BJ (cell line): Measurements from ENCODE around the gene SMCO4. TPM values are rescaled to one million over a fixed set of nuclear protein-coding genes. Genes with fewer than 3 reads are reported as not detected.
"Not testable (repeated sequence)": the region's sequence is repeated elsewhere in the genome, so short reads cannot be mapped to it uniquely, and the experiment has no call there.

Source experiments
- CTCF ChIA-PET: fragments of 350-600 bp; formaldehyde crosslinking; extraction: SDS; loops from one replicate; lab custom pipeline; 2021; ENCODE audit warnings: antibody characterized with exemption, inconsistent platforms; lab: Yijun Ruan, JAX
- POLR2A ChIA-PET: fragments of 300-600 bp; sonication (Branson Sonifier 250); formaldehyde crosslinking; extraction: SDS; loops from one replicate; lab custom pipeline; 2021; ENCODE audit warnings: antibody characterized with exemption; lab: Charles Lee
- DNase-seq: peaks from one replicate; pipeline ENCODE4 v3.0.0-alpha.2; 2011; ENCODE audit warnings: low read depth
- H3K27me3 ChIP-seq: 2 replicates; pipeline ENCODE4 v1.6.0; 2011; ENCODE audit warnings: low read length; ENCODE audit not compliant: control insufficient read depth, insufficient read depth
- H3K36me3 ChIP-seq: 2 replicates; pipeline ENCODE4 v1.5.1; 2011; ENCODE audit warnings: low read length; ENCODE audit not compliant: control insufficient read depth, insufficient read depth
- H3K4me3 ChIP-seq: 2 replicates; pipeline ENCODE4 v1.5.1; 2011; ENCODE audit warnings: low read depth, mild to moderate bottlenecking, control low read depth, low read length
- polyA plus RNA-seq: library from polyadenylated mRNA; depleted of rRNA; stranded (reverse); fragments of >200 nt; gene quantifications from 2 replicates; pipeline ENCODE4 v1.2.3, GENCODE V29; 2011
- TF ChIP-seq, protein P1 (sequence below): IDR thresholded peaks from 2 replicates; pipeline ENCODE4 v1.5.1; 2011; ENCODE audit warnings: low read depth, mild to moderate bottlenecking, control low read depth, inconsistent platforms, low read length, moderate library complexity; ENCODE audit not compliant: insufficient read depth

Gene SMCO4
- polyA plus RNA-seq, 1 experiment, result 12.8 TPM

DNA sequence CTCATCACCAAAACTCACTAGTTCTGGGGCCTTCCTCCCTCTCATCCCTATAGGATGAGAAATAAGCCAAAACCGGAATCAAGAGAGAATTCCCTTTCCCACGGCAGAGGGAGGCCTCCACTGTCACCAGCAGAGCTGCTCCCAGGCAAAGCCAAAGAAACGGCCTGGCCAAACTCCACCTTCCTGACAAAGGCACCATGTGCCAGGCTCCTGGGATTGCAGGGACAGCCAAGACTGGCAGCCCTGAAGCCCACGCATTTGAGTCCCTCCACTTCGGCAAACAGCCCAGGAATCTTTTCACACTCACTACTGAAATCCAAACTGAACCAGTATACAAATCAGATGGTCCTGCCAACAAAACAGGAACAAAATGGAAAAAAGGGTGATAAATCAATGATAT lies 6.1 kb downstream of the SMCO4 start:
- TF ChIP-seq, protein P1, sequence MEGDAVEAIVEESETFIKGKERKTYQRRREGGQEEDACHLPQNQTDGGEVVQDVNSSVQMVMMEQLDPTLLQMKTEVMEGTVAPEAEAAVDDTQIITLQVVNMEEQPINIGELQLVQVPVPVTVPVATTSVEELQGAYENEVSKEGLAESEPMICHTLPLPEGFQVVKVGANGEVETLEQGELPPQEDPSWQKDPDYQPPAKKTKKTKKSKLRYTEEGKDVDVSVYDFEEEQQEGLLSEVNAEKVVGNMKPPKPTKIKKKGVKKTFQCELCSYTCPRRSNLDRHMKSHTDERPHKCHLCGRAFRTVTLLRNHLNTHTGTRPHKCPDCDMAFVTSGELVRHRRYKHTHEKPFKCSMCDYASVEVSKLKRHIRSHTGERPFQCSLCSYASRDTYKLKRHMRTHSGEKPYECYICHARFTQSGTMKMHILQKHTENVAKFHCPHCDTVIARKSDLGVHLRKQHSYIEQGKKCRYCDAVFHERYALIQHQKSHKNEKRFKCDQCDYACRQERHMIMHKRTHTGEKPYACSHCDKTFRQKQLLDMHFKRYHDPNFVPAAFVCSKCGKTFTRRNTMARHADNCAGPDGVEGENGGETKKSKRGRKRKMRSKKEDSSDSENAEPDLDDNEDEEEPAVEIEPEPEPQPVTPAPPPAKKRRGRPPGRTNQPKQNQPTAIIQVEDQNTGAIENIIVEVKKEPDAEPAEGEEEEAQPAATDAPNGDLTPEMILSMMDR, result no peak
- POLR2A ChIA-PET, result no interaction called here
- no peaks in the 10 kb centered on the region; the same call in 1 of the 2 replicates for H3K27me3 ChIP-seq
- H3K36me3 ChIP-seq, result no peaks in the 10 kb centered on the region; the same call in 1 of the 2 replicates
- H3K4me3 ChIP-seq, result no peak overlapping the region
- CTCF ChIA-PET, result interaction anchor here (1.3 kb wide), 1 partner anchor 9 kb away, joined by 3 read pairs; no protein-coding TSS in a partner anchor
- no peak for DNase-seq

DNA sequence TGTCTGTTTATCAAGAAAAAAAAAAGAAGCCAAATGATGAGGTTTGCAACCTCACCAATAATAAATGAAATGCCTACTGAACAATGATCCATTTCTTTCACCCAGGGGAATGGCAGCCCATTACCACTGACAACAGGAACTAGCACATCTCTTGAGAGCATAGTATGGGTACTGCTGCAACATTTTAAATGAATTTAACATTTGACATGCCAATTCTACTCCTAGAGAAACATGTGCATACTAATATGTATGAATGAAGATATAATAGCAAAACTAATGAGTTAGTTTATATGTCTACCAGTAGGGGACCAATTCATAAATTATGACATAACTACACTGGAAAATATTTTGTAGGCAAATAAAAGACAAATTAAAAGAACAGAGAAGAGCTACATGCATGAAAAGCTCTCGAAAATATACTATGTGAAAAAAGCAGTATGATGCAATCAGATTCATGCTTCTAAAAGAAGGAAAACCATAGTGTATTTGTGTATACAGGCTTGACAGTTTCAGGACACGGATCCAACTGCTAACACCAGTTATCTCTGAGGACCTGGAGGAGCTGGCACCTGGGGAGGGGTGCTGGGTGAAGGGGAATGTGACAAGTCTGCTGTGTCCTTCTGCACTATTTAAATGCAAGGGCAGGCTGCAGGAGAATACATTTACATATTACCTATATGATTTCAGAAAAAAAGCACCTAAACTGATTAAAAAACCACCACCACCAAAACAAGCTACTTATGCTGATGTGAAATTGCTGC lies 6.9 kb downstream of the SMCO4 start:
- Histone ChIP-seq H3K27me3 (no peaks in the 10 kb centered on the region; the same call in 1 of the 2 replicates), H3K4me3 (no peak overlapping the region), H3K36me3 (no peaks in the 10 kb centered on the region; the same call in 1 of the 2 replicates)
- ChIA-PET POLR2A (no interaction called here), CTCF (interaction anchor here (1.2 to 1.3 kb wide), 2 partner anchors 10 to 301 kb away, joined by 3 read pairs; no protein-coding TSS in a partner anchor)
- TF ChIP-seq, protein P1, result no peak
- no peak for DNase-seq

DNA sequence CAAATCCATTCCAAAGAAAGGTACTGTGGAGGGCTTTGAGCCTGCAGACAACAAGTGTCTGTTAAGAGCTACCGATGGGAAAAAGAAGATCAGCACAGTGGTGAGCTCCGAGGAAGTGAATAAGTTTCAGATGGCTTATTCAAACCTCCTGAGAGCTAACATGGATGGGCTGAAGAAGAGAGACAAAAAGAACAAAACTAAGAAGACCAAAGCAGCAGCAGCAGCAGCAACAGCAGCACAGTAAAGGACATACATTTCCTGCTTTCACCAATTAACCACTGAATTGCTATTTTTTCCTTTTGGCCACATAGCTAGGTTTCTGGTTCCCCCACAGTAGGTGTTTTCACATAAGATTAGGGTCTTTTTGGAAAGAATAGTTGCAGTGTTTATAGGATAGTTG lies 7.6 kb downstream of the SMCO4 start:
- H3K27me3 ChIP-seq, H3K36me3 ChIP-seq, DNase-seq, H3K4me3 ChIP-seq, POLR2A ChIA-PET: not testable (repeated sequence)
- CTCF ChIA-PET, result interaction anchor here (0.6 to 1.2 kb wide), 3 partner anchors 38 to 301 kb away, joined by 3 read pairs; no protein-coding TSS in a partner anchor

DNA sequence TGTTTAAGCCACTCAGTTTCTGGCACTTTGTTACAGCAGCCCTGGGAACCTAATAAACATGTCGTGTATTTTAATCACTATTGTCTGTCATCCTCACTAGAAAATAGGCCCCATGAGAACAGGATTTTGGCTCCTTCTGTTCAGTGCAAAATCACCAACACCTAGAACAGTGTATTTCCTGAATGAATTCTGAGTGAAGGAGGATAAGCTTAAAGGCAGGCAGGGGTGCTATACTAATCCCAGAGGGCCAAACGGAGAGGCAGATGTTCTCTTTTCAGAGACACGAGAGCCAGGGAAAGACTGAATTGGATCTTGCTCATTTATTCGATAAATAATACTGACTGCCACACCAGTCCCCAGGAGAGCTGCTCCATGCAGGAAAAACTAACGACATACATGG lies 10.4 kb downstream of the SMCO4 start:
- ChIA-PET POLR2A (no interaction called here), CTCF (interaction anchor here (0.8 to 4.4 kb wide), 3 partner anchors 9 to 298 kb away, joined by 3 to 24 read pairs (median 7); partner anchors contain the start of gene SMCO4)
- no peaks in the 10 kb centered on the region for H3K27me3 ChIP-seq
- DNase-seq, result no peak
- no peak overlapping the region for H3K4me3 ChIP-seq
- no peaks in the 10 kb centered on the region; the same call in 1 of the 2 replicates for H3K36me3 ChIP-seq
- TF ChIP-seq, protein P1, result no peak

DNA sequence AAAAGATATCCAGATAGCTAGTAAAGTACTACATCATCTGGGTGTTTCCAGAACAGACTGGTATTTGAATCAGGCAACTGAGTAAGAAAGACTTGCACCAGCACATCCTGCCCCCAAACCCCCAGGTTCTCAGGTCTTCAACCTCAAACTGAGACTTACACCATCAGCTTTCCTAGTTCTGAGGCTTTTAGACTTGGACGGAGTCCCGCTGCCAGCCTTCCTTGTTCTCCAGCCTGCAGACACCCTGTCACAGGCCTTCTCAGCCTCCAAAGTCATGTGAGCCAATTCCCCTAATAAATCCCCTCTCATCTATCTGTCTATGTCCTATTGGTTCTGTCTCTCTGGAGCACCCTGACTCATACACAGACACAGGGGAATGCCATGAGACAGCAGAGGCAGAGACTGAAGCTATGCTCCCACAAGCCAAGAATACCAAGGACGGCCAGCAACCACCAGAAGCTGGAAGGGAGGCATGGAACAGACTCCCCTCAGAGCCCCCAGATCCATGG lies 10.9 kb downstream of the SMCO4 start:
- H3K27me3 ChIP-seq, result no peaks in the 10 kb centered on the region
- H3K36me3 ChIP-seq, result no peaks in the 10 kb centered on the region; the same call in 1 of the 2 replicates
- no peak overlapping the region for H3K4me3 ChIP-seq
- no peak for DNase-seq
- TF ChIP-seq, protein P1, result no peak
- ChIA-PET CTCF (interaction anchor here (1.1 to 4.4 kb wide), 3 partner anchors 10 to 298 kb away, joined by 3 to 24 read pairs (median 7); partner anchors contain the start of gene SMCO4), POLR2A (no interaction called here)
